ENCODE measurements around the gene COL20A1.

The COL20A1 gene

DNA sequence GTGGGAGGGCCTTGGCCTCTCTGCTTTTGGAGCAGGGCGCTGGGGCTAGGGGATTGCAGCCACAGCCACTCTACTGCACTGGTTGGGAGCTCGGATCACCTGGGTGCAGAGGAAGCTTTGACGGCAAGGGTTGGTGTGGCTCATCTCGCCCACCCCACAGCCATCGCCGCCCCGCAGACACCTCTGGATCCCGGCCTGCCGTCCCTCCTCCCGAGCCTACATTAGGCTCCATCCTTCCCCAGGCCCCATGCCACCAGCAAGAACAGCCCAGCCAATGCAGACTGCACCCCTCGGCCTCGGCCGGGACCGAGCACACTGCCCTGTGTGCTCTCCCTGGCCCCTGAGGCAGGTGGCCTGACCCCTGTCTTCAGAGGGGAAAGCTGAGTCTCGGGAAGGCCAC, 32.5 kb upstream of the COL20A1 start:
- no peak for DNase-seq (ENCODE audit: extremely low read depth in 1 of 2, low read depth in 1 of 2)

DNA sequence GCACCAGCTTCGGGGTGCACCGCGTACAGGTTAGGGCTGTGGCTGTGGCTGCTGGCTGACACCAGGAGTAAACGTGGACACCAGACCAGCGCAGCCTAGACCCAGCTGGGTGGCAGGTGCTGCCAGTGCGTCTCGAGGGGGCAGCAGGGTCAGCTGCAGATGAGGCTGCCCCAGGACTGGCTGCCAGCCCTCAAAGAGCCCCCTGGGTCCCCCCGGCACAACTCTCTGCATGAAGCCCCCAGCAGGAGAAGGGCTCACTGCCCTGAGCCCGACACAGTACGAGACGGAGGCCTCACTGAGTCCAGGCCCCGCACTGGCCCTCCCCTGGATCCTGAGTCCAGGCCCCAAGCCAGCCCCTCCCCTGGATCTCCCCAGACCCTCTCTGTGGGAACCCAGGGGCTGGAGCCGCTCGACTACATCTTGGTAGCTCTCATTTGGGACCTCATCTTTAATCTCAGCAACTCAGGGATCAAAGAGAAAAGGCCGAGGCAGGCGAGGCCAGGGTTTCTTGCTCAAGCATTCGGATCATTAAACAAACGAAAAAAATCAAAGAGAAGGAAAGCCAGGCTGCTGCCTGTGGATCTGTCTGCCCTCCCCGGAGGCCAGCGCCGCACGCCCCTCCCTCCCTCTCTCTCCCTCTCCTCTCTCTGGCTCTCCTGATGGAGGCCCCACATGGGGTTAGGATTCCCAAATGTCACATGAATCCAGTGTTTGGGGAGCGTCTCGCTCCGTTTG, 31.8 kb upstream of the COL20A1 start:
- no peak for DNase-seq (ENCODE audit: extremely low read depth in 1 of 2, low read depth in 1 of 2)

DNA sequence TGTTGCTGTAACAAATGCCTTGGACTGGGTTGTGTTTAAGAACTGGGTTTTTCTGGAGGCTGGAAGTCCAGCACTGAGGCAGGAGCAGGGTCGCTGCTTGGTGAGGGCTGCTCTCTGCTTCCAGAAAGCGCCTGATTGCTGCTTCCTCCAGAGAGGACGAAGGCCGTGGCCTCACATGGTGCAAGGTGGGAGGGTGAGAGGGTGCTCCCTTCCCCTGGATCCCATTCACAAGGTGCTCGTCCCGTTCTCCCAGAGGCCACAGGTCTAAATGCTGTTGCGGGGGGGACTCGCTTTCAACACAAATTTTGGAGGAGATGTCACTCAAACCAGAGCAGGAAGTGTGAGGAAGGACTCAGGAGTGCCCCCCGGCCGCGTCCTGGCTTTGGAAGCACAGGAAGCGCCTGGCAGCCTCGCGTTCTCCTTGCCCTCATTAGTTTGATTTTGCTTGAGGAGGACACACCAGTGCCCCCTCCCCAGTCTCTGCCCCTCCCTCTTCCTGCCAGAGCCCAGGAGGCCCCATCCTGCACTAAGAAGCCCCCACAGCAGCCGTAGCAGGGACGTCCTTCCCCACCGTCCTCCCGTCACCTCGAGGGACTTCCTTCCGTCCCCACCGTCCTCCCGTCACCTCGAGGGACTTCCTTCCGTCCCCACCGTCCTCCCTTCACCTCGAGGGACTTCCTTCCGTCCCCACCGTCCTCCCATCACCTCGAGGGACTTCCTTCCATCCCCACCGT, 31.0 kb upstream of the COL20A1 start:
- DNase-seq (ENCODE audit: extremely low read depth in 1 of 2, low read depth in 1 of 2) = no peak

DNA sequence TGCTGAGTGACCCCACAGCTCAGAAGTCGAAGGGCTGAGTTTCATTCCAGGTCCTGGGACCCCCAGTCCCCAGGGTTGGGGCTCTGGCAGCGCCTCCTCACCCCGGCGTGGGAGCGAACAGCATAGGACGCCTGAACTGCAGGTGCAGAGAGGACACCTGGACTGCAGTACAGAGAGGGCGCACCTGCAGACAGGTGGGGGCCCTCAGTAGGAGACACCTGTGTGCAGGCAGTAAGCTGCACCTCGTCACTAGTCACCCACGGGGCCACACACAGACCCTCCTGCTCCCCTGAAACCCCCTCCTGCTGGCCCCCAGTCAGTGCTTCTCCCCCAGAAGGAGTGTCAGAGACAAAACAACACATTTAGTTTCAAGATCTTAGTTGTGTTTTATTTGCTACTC, 30.1 kb upstream of the COL20A1 start:
- no peak for DNase-seq (ENCODE audit: extremely low read depth in 1 of 2, low read depth in 1 of 2)

DNA sequence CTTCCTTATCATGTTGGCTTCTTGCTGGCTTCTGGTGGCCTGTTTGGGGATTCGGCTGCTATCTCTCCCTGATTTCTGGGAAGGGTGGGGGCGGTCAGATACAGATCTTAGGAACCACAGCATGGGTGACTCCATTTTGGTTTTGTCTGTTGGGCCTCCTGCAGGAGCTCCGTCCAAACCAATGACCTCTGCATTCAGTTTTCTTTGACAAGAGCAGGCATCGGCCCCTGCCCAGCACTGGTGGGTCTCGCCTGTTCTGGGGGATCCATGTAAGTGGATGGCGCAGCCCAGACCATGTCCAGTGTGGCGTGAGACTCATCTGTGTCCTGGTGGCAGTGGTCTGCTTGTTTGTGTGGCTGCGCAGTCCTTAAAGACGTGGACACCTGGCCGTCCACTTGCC, 29.0 kb upstream of the COL20A1 start:
- no peak for DNase-seq (ENCODE audit: extremely low read depth in 1 of 2, low read depth in 1 of 2)

DNA sequence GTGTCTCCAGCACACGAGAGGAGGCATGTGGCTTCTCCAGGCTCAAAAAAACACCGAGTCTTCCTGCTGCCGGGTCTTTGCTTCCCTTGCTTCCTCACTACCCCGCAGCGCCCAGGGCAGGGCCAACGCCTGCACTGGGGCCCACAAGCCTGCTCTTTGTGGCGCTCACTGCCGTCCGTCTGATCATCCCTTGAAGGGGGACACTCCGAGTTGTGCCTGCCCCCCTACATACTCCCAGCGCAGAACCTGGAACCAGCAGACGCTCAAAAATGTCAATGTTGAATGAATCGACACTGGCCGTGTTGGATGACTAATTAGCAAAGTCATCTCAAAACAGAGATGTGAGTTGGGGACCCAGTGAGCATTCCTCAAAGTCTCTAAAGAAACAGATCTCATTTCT, 28.5 kb upstream of the COL20A1 start:
- DNase-seq (ENCODE audit: extremely low read depth in 1 of 2, low read depth in 1 of 2) = no peak

DNA sequence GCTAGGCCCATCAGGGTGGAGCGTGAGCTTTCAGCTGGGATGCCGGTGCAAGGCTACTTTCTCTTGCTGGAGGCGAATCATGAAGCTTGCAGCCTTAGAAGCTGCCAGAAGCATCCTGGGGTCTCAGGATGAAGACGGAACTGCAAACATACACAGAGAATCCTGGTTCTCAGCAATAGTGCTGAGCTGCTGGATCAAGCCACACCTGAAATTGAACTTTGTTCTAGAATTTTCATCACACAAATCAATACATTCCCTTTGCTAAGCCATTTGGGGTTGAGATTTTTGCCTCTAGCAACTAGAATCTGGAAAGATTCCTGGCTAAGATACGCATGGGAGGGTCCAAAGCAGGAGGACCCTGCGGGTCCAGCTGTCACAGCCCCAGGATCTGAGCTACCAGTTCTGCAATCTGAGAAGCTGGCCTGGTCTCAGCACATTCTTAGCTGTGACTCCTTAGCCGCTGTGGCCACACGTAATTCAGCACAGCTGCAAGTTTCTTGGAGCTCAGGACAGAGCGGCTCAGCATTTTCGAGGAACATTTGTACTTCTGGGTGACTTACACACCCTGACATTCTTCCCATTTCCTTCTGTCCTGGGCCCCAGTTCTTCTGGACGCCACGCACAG, 27.0 kb upstream of the COL20A1 start:
- no peak for DNase-seq (ENCODE audit: extremely low read depth in 1 of 2, low read depth in 1 of 2)

DNA sequence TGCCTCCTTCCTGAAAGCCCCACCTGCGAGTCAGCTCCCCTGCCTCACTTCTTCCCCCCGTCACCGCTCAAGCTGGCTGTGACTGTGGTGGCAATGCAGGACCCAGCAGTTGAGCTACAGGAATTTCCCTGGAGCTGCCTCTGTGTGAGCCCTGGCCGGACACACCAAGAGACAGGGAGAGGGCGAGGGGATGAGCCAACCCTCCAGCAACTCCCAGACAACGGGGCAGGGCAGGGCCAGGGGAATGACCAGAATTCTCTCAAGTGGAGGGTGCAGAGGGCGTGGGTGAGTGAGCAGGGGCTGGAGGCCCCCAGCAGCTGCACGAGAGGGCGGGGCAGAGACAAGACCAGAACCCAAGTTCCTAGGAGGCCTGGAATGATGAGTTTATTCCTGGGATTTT, 25.3 kb upstream of the COL20A1 start:
- no peak for DNase-seq (ENCODE audit: extremely low read depth in 1 of 2, low read depth in 1 of 2)

DNA sequence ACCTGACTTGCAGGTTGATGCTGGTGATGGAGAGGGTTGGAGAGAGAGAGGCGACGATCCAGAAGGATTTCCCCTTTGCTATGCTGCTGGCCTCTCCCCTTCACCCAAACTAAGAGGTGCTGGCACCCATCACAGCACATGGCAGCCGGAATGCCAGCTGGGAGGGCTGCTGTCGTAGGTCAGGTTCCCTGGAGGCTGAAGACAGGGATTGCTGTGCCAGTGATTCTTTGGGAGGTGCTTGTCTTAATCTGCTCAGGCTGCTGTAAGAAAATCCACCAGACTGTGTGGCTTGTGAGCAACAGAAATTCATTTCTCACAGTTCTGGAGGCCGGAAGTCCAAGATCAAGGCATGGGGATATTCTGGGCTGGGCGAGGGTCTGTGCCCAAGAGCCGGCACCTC, 24.7 kb upstream of the COL20A1 start:
- DNase-seq (ENCODE audit: extremely low read depth in 1 of 2, low read depth in 1 of 2) = no peak

DNA sequence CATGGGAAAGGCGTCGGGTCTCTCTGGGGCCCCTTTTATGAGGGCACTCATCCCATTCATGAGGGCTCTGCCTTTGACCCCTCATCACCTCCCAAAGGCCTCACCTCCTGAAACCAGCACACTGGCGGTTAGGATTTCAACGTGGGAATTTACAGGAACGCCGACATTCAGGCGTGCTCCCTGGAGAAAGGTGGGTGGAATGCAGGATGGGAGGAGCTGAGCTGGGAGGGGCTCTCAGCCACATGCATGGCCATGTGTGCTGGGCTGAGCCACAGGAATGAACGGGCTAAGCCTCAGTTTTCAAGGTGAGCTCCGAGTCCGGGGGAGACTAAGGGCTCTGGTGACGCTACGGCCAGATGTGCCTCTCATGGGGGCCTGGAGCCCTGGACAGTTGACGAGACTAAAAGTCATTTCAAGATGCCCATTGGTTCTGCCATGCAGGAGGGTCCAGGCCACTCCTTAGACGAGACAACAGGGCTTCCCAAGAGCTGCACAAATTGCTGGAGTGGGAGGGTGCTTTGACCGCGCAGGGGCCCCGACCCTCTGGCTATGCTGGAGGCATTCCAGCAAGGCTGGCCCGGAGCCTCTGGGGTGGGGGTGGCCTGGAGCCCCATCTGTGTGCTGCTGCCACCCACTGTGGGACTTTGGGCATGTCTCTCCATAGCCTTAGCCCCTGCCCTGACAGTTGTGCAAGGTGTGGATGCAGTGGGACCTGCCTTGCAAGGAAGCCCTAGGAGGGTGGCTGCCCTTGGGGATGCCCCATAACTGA, 24.1 kb upstream of the COL20A1 start:
- no peak for DNase-seq (ENCODE audit: extremely low read depth in 1 of 2, low read depth in 1 of 2)

DNA sequence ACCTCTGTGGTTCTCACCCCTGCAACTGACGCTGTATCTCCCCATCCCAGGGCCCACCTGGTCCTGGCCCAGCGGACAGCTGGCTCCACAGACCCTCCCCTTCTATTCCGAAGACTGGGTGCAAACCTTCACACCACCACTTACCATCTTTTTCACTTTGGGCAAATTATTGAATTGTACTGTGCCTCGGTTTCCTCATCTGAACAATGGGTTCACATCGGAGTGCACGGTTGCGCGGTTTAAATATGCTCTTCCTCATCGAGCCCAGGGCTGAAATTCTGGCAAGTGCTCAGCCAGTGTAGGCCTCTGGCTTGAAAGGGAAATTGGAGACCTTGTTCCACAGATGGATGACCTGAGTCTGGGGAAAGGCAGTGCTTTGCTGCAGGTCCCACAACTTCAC, 23.3 kb upstream of the COL20A1 start:
- DNase-seq (ENCODE audit: extremely low read depth in 1 of 2, low read depth in 1 of 2) = no peak

DNA sequence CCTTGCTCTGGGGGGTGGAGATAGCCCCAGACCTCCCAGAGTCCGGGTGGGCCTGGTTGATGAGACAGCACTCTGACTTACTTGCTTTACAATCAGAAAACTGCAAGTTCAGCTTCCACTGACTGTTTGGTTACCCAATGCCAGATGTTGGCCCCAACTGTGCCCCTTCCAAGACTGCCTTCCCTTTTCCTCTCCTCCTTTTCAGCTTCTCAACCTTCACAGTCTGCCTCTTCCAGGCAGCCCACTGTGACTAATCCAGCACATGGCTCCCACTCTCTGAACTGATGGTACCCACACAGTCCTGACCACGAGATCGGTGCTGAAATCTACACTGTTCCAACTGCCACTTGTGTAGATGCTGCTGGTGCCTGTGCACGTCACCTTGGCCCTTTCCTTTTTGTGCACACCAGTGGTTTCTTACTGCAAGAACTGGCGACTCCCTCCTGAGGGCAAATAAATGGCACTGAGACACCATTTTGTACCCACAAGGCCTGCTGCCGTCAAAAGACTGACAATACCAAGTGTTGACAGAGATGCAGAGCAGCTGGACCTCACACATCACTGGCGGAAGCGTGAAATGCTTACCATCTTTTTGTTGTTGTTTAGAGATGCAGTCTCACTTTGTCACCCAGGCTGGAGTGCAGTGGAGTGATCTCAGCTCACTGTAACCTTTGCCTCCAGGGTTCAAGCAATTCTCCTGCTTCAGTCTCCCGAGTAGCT, 22.2 kb upstream of the COL20A1 start:
- no peak for DNase-seq (ENCODE audit: extremely low read depth in 1 of 2, low read depth in 1 of 2)

DNA sequence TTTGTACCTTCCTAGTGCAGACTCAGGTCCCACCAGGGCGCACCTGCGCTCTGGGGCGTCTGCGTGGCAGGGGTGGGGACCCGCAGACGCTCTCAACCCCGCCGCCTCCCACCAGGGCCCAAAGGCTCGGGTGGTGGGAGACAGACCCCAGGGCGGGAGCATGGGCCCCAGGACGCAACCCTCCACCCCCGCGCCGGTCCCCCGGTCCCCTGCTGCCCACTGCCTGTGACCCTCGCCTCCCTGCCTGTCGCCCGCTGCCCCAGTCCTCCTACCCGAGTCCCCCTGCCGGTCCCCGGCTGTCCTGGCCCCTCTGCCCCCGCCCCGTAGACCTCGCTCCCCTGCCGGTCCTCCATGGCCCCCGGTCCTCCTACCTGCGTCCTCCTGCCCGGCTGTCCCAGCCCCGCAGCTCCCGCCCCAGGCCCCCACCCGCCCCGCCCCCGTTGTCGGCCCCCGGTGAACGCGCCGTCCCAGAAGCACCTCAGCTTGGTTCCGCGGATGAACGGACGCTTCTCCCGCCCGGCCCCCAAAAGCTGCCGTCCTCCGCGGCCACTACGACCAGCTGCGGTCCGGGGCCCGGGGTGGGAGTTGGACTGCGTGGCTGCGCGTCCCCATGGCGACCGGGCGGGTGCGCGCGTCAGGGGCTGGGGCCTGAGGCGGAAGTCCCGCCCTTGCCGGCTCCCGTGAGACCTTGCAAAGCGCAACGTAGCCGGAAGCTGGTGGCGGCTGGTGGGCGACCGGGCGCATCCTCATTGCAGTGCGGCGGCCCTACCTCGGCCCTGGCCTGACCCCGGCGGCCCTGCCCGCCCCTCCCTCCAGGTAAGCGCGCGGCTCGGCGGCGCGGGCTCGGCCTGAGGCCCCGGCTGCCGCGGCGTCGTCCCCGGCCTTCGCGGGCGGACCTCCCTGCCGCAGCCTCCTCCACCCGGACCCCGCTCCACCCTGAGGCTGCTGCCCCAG, 20.6 kb upstream of the COL20A1 start, which contains the start of gene ARFGAP1:
Gene ARFGAP1 (plus strand): TSS at position 709 of the 954 bp plus-strand sequence. CDS start 2,768 bp downstream, outside the sequence.
- peak; percentile 80 to 86 for DNase-seq (ENCODE audit: extremely low read depth in 1 of 2, low read depth in 1 of 2)

DNA sequence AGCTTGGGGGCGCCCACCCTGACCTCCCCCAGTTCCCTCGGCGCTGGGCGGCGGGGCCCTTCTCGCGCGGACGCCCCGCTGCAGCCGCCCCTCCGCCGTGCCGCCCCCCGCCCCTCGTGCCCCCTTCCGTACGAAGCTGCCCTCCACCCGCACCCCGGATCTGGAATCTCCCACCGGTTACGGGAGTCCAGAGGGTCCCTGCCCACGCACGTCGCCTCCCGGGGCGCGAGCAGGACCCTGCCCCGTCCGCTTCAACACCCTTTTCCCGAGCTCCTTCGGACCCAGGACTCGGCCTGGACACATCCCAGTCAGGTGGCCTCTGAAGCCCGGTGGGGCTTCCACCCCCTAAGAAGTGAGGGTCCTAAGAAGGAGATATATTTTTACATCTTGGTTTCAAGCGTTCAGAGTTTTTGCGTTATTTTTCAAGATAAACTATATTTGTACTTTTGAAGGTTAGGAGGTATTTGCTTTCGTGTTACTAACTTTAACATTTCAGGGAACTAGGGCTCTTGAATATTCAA, 19.9 kb upstream of the COL20A1 start:
- DNase-seq (ENCODE audit: extremely low read depth in 1 of 2, low read depth in 1 of 2) = no peak

DNA sequence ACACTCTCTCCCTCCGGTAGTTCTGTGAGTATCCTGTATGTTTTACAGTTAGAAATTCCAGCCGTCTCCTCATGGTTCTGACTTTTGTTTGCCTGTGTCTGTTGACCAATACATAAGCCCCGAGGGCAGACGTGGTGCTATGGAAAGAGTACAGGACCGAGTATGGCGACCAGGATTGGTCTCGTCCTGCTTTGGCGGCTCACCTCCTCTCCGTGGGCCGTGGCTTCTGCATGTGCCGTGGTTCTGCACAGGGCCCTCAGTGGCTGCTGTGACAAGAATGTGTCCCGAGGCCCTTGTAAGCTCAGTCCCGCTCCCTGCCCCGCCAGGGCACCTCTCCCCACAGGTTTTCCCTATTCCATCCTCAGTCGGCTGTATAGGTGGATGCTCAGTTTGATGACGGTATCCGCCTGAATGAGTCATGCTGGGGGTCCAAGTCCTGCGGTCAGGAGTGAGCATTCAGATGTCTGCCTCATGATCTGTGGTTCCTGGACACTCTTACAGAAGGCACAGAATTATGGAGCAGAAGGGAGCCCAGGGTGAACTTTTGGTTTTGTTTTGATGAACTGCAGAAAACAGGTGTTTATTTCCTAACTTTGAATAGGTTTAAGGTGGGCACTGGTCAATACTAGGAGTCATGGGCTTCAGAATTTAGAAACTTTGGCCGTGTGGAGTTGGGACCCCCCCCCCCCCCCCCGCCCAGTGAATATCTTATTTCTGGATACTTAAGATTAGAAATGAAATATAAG, 19.2 kb upstream of the COL20A1 start:
- DNase-seq (ENCODE audit: extremely low read depth in 1 of 2, low read depth in 1 of 2) = no peak

DNA sequence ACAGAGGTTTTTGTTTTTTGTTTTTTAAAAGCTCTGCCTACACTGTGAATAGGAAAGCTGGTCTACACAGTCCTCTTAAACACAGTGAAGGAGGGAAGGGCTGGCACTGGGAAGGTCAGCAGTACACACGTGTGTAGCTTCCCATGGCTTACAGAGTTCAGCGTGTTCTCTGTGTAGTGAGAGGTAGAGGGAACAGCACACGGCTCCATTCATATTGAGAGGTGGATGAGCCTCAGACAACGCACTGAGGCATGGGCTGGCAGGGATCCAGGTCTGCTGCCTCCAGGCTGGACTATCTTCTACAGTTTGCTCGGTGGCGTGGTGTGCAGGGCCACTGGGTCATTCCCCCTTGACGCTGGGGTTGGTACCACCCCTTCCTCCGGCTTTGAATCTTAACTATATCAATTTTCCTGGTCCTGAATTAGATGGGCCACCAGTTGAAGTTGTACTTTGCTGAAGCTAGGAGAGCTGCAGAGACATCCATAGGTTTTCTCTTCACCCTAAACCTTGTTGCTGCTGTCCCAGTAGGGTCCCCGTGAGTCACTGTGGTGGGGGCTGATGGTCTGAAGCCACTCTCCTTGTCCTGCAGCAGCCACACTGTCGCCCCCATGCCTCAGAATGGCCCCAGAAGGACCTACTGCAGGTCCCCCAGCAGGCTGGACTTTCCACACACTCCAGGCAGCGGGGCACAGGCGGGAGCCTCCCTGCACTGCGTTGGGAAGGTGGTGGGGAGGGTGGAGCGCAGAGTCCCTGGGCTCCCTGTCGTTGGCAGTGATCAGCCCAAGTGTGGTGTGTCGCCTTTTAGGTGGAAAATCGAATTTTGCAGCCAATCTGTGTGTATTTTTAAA, 18.4 kb upstream of the COL20A1 start:
- no peak for DNase-seq (ENCODE audit: extremely low read depth in 1 of 2, low read depth in 1 of 2)

DNA sequence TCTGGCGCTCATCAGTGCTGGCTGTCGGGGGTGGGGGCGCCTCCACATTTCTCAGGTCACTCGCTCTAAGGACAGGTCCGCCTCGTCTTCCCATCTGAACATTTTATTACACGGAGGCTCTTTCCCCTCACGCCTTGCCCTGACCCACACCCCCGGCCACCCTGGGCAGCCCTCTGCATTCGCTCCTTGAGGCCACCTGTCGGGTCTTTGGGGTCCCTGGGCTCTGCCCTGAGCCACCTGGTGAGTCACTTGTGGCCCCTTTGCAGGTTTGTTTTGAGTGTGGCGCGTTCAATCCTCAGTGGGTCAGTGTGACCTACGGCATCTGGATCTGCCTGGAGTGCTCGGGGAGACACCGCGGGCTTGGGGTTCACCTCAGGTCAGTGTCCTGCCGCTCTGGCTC, 17.2 kb upstream of the COL20A1 start:
- DNase-seq (ENCODE audit: extremely low read depth in 1 of 2, low read depth in 1 of 2) = no peak

DNA sequence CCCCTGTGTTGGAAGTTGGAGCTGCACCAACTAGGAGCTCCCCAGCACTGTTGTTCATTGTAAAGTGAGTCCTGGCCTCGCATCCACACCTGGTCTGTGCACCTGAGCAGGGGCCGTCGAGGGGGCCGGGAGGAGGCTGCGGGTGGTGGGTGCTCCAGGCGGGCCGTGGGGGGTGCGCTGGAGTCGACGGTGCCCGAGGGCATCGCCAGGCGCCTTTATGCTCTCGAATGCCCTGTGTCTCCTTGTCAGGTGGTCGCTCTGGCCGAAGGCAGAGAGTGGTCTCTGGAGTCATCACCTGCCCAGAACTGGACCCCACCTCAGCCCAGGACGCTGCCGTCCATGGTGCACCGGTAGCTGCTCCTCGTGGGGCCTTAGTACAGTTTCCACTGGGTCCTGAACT, 16.0 kb upstream of the COL20A1 start:
- no peak for DNase-seq (ENCODE audit: extremely low read depth in 1 of 2, low read depth in 1 of 2)
